NCI-H2081 (cell line): ENCODE data around the gene ASPHD1.

ENCODE experiments used
- DNase-seq, 2 experiments: peaks; one replicate each; lab custom pipeline; 2025; lab: John Stamatoyannopoulos, UW

The ASPHD1 gene

GRCh38 chr16:29943846-29944799 is 43.8 kb downstream of the ASPHD1 start:
- peak in 1 of 2 experiments; percentile 2 for DNase-seq

GRCh38 chr16:29947897-29948296 is 47.6 kb downstream of the ASPHD1 start:
- DNase-seq = no peak

GRCh38 chr16:29950806-29951461 is 50.6 kb downstream of the ASPHD1 start:
- no peak for DNase-seq

GRCh38 chr16:29951625-29952365 is 51.5 kb downstream of the ASPHD1 start:
- DNase-seq = no peak
